NCI-H345 treated with DMSO at 0.1 percent for 48 hours (cell line): ENCODE results near the gene SMIM14.
"Not testable (repeated sequence)": the region's sequence is repeated elsewhere in the genome, so short reads cannot be mapped to it uniquely, and the experiment has no call there.

ENCODE experiments used
- DNase-seq: peaks from one replicate; lab custom pipeline; 2025; ENCODE audit not compliant: unreplicated experiment; lab: John Stamatoyannopoulos, UW

Gene SMIM14

DNA sequence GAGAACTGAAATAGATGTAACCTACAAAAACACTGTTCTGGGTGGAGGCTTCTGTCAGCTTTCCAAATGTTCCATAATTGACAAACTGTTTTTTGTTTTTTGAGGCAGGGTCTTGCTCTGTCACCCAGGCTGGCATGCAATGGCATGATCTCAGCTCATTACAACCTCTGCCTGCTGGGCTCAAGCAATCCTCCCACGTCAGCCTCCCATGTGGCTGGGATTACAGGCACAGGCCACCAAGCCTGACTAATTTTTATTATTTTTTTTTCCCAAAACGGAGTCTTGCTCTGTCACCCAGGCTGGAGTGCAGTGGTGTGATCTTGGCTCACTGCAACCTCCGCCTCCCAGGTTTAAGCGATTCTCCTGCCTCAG is 136.0 kb downstream of the SMIM14 start:
- not testable (repeated sequence) for DNase-seq

GRCh38 chr4:39502019-39502663 is 136.5 kb downstream of the SMIM14 start:
- DNase-seq = no peak

- no peak for DNase-seq
Measured at GRCh38 chr4:39498727-39499020, 140.0 kb downstream of the SMIM14 start.

GRCh38 chr4:39497909-39498726 is 140.5 kb downstream of the SMIM14 start:
- no peak for DNase-seq
